DND-41 (cell line): ENCODE data around the gene FBXO38.

ENCODE experiments used
- ATAC-seq: fragments of 200-7000 bp; cut with Tn5 transposase; 3 replicates; pipeline ENCODE4 v1.9.1; 2021; ENCODE audit warnings: low read depth; ENCODE audit not compliant: insufficient read depth
- DNase-seq: peaks from one replicate; pipeline ENCODE4 v3.0.0-alpha.2; 2020
- H2AFZ ChIP-seq: 2 replicates; pipeline ENCODE4 v1.6.0; 2012; ENCODE audit warnings: low read depth, low read length
- H3K27ac ChIP-seq: 2 replicates; pipeline ENCODE4 v1.5.1; 2012; ENCODE audit warnings: low read length, inconsistent platforms
- H3K27me3 ChIP-seq: fragments of 200-600 bp; sonication (generic); 2 replicates; pipeline ENCODE4 v1.6.0; 2012; ENCODE audit warnings: low read length, mild to moderate bottlenecking, inconsistent platforms; ENCODE audit not compliant: insufficient read depth, poor library complexity
- H3K36me3 ChIP-seq: 2 replicates; pipeline ENCODE4 v1.5.1; 2012; ENCODE audit warnings: low read length, inconsistent platforms; ENCODE audit not compliant: insufficient read depth
- H3K4me1 ChIP-seq: 2 replicates; pipeline ENCODE4 v1.5.1; 2012; ENCODE audit warnings: mild to moderate bottlenecking, low read length; ENCODE audit not compliant: insufficient read depth
- H3K4me2 ChIP-seq: 2 replicates; pipeline ENCODE4 v1.6.0; 2012; ENCODE audit warnings: mild to moderate bottlenecking, moderate library complexity, low read length, inconsistent platforms; ENCODE audit not compliant: insufficient read depth
- H3K4me3 ChIP-seq, 2 experiments: fragments of 200-600 bp in 1 of 2; shearing (Covaris generic) in 1 of 2; 2 replicates each; pipeline ENCODE4 v1.5.1; 2012 to 2016; ENCODE audit warnings: inconsistent platforms in 2 of 2, low read length in 2 of 2, mild to moderate bottlenecking in 2 of 2, low read depth in 1 of 2, moderate library complexity in 1 of 2
- H3K79me2 ChIP-seq: 2 replicates; pipeline ENCODE4 v1.6.0; 2012; ENCODE audit warnings: low read length, inconsistent platforms; ENCODE audit not compliant: insufficient read depth
- H3K9ac ChIP-seq: 2 replicates; pipeline ENCODE4 v1.6.0; 2012; ENCODE audit warnings: low read depth, mild to moderate bottlenecking, inconsistent platforms, low read length, moderate library complexity
- H3K9me3 ChIP-seq: 2 replicates; pipeline ENCODE4 v1.5.1; 2012; ENCODE audit warnings: low read length, moderate library complexity, mild to moderate bottlenecking, inconsistent platforms; ENCODE audit not compliant: insufficient read depth, severe bottlenecking
- H4K20me1 ChIP-seq: 2 replicates; pipeline ENCODE4 v1.6.0; 2012; ENCODE audit warnings: low read length; ENCODE audit not compliant: insufficient read depth
- EZH2 ChIP-seq: IDR thresholded peaks from 3 replicates; pipeline ENCODE4 v1.6.1; 2012; ENCODE audit warnings: borderline replicate concordance, low read depth, mild to moderate bottlenecking, moderate library complexity, low read length, inconsistent platforms; ENCODE audit not compliant: severe bottlenecking
- TF ChIP-seq, protein P1 (sequence below): IDR thresholded peaks from 2 replicates; pipeline ENCODE4 v1.5.1; 2012; ENCODE audit warnings: borderline replicate concordance, low read length, moderate library complexity, mild to moderate bottlenecking; ENCODE audit not compliant: poor library complexity, severe bottlenecking; ENCODE audit errors: extremely low read depth

Gene FBXO38

DNA sequence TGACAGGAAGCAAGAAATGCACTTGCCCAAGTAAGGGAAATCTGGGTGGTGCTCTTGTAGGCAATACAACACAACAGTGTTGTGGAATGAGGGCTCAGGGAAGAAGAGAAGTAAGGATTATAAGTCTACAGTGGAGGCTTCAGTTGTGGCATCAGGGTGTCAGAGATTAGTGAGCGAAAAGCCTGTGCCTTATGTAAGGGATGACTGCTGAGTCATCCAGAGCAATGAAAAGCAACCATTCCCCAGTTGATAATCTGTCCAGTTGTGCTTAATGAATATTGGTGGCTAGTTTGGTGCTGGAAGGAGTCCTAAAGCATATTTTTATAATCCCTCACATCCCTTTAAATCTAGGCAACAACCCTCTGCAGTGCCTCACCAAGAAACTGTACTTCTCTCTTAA lies 42.0 kb downstream of the FBXO38 start:
- Histone ChIP-seq H3K4me2 (no peak overlapping the region), H3K36me3 (peaks cover 76% of the 10 kb centered on the region), H3K79me2 (no peaks in the 10 kb centered on the region), H3K4me3 (no peak overlapping the region), H3K27me3 (no peaks in the 10 kb centered on the region), H2AFZ (no peak overlapping the region), H3K9ac (no peak overlapping the region), H3K9me3 (no peaks in the 10 kb centered on the region), H4K20me1 (peaks cover 3% of the 10 kb centered on the region; the same call in 1 of the 2 replicates), H3K4me1 (no peaks in the 10 kb centered on the region), H3K27ac (no peak overlapping the region)
- no peak for DNase-seq
- TF ChIP-seq EZH2, result no peak
- TF ChIP-seq, protein P1, sequence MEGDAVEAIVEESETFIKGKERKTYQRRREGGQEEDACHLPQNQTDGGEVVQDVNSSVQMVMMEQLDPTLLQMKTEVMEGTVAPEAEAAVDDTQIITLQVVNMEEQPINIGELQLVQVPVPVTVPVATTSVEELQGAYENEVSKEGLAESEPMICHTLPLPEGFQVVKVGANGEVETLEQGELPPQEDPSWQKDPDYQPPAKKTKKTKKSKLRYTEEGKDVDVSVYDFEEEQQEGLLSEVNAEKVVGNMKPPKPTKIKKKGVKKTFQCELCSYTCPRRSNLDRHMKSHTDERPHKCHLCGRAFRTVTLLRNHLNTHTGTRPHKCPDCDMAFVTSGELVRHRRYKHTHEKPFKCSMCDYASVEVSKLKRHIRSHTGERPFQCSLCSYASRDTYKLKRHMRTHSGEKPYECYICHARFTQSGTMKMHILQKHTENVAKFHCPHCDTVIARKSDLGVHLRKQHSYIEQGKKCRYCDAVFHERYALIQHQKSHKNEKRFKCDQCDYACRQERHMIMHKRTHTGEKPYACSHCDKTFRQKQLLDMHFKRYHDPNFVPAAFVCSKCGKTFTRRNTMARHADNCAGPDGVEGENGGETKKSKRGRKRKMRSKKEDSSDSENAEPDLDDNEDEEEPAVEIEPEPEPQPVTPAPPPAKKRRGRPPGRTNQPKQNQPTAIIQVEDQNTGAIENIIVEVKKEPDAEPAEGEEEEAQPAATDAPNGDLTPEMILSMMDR, result no peak
- no peak for ATAC-seq

DNA sequence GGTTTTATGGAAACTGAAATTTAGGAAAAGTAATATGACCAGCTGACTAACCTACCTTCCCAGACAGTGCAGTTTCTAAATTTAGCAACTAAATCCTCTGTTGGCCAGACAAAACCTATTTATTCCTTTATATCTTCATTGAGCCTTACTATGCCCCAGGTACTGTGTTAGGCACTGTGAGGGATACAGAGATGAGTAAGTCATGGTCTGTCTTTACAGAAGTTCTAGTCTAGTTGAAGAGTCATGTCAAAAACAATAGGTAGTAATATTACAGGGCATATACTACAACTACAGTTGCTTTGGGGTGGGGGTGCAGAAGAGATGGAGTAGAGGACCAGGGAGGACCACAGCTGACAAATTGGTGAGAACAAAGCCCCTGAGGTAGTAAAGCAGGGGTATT lies 42.8 kb downstream of the FBXO38 start:
- no peak overlapping the region for H2AFZ ChIP-seq
- H3K27ac ChIP-seq, result no peak overlapping the region
- H4K20me1 ChIP-seq, result peaks cover 3% of the 10 kb centered on the region; the same call in 1 of the 2 replicates
- no peaks in the 10 kb centered on the region for H3K79me2 ChIP-seq
- no peaks in the 10 kb centered on the region for H3K27me3 ChIP-seq
- H3K9me3 ChIP-seq, result no peaks in the 10 kb centered on the region
- TF ChIP-seq, protein P1, result no peak
- TF ChIP-seq EZH2, result no peak
- no peak for DNase-seq
- no peak for ATAC-seq
- no peak overlapping the region for H3K4me3 ChIP-seq
- peaks cover 78% of the 10 kb centered on the region for H3K36me3 ChIP-seq
- H3K9ac ChIP-seq, result no peak overlapping the region
- no peaks in the 10 kb centered on the region for H3K4me1 ChIP-seq
- H3K4me2 ChIP-seq, result no peak overlapping the region

DNA sequence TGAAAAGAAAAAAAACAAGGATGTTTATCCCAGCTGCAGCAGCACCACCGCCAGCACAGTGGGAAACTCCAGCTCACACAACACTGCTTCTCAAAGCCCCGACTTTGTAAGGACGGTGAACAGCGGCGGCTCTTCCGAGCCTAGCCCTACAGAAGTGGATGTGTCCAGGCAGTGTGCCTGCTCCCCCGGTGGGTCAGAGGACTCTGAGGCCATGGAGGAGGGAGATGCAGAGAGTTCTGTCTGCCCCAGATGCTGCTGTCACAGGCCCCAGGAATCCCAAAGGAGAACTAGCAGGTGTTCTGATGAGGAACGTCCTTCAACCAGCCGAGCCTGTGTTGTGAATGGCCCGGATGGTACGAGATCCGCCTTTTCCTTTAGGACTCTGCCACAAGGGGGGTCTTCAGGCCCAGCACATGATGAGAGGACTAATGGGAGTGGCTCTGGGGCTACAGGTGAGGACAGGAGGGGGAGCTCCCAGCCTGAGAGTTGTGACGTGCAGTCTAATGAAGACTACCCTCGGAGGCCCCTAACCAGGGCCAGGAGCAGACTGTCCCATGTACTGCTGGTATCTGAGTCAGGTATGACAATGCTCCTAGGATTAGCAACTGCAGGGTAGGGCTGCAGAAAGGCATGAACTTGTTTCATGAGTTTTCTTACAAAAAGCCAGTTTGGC lies 43.7 kb downstream of the FBXO38 start:
- H3K4me3 ChIP-seq, result no peak overlapping the region
- H3K9me3 ChIP-seq, result no peaks in the 10 kb centered on the region
- no peak overlapping the region for H3K27ac ChIP-seq
- no peak for DNase-seq
- H3K4me1 ChIP-seq, result no peaks in the 10 kb centered on the region
- H3K4me2 ChIP-seq, result no peak overlapping the region
- peaks cover 3% of the 10 kb centered on the region; the same call in 1 of the 2 replicates for H4K20me1 ChIP-seq
- H3K79me2 ChIP-seq, result no peaks in the 10 kb centered on the region
- peaks cover 71% of the 10 kb centered on the region for H3K36me3 ChIP-seq
- no peak for TF ChIP-seq EZH2
- TF ChIP-seq, protein P1, result no peak
- ATAC-seq, result no peak
- no peaks in the 10 kb centered on the region for H3K27me3 ChIP-seq
- no peak overlapping the region for H2AFZ ChIP-seq
- H3K9ac ChIP-seq, result no peak overlapping the region
